ENCODE results near the gene S100B.
A peak's percentile ranks its signal among the peaks of the same experiment; 100 is the strongest.

S100B gene

GRCh38 chr21:46557919-46558392 lies 46.9 kb downstream of the S100B start:
- no peak for DNase-seq

GRCh38 chr21:46557469-46557868 lies 47.4 kb downstream of the S100B start:
- DNase-seq, result no peak

DNA sequence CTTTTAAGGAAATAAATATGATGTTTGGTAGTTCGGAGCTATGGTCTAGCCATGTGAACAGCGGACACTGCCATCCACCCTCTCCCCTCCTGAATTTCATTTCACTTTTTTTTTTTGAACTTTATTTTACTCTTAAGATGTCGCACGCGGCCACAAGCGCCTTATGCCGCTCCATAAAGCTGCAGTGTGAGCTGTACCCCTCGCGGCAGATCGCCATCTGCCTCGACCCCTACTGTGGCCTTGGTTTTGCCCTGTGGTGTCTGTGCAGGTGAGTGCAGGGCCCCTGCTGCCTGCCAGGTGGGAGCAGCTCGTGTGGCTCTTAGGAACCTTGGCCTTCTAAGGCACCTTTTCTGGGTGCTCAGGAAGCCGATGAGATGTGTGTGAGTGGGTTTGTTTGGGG lies 48.1 kb downstream of the S100B start:
- DNase-seq, result no peak

GRCh38 chr21:46555678-46556077 lies 49.2 kb downstream of the S100B start:
- no peak for DNase-seq

GRCh38 chr21:46555225-46555617 lies 49.7 kb downstream of the S100B start:
- no peak for DNase-seq

GRCh38 chr21:46554431-46555224 lies 50.3 kb downstream of the S100B start:
- DNase-seq, result no peak

DNA sequence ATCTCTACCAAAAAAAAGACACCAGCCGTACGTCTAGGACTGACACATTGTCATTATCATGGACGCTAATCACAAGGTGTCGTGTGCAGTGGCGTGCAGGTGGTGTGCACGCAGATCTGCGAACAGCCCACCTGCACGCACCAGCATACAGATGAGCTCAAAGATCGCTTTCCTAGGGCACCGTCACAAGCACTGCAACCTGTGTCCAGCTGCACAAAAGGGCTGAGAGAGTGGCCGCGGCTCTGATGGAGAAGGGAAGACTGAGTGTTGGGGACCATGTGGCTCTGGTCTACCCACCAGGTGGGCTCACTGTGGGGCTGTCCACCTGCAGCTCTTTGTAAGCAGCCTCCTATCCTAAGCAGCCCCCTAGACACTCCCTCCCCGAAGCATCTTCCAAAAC lies 50.9 kb downstream of the S100B start:
- DNase-seq, result no peak

GRCh38 chr21:46552865-46553379 lies 52.0 kb downstream of the S100B start:
- no peak for DNase-seq

DNA sequence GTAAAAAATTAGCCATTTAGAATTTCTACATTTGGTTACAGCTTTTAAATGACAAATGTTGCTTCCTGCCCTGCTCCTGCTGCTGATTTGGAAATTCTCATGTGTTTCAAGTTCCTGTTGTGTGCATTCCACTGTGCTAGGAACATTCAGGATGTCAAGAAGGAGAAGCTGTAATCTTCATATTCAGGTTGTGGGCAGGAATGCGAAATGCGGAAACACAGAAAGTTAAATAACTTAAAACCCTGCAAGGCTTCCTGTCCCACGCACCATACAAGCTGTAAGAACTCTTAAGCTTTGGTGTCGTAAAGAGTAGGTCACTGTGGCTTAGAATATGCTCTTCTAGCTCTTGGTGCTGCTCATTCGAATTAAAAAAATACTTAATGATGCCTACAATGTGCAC lies 52.6 kb downstream of the S100B start:
- peak; percentile 30 for DNase-seq

GRCh38 chr21:46551636-46552241 lies 53.1 kb downstream of the S100B start:
- DNase-seq, result peak; percentile 57

DNA sequence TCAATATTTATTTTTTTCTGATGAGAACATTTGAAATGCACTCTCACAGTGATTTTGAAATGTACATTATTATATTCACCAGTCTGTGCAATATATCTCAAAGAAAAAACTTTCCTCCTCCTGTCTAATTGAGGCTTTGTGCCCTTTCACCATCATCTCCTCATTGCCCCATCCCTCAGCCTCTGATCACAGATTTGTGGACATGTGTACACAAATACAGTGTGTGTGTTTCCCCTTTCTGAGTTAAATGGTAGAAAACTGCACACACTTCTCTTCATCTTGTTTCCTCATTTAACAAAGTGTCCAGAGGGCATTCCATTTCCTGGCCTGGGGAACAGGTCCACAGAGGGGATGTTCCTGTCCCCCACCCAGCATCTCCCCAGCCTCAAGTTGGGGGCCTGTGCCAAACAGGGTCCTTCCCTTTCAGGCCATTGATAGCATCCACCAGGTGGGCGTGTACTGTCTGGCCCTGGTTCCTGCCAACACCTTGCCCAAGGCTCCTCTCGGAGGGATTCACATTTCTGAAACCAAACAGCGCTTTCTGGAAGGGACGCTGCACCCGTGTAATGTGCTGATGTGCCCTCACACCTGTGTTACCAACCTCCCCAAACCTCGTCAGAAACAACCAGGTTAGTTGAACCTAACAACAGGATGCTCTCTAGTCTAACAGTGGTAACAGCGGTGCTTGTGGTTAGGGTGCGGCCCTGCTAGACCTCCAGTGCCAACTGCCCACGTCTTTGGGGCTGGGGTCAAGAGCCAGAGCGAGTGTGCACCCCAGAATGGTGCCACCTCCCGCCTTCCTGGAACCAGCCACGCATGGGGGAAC lies 54.6 kb downstream of the S100B start:
- DNase-seq, result peak; percentile 70

DNA sequence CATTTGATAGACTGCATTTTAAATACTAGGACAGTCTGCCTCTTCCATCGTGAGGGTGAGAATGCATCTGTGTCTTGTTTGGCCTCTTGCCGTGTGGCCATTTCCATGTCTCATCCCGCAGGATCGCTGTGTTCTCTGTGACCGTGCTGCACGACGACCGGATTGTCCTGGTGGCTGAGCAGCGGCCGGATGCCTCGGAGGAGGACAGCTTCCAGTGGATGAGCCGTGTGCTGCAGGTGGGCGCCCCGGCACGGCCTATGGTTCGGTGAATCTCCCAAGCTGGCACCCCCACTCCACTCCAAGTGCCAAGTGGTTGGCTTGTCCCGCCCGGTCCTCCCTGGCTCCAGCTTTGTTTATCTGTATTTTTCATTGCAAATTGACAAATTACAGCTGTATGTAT lies 55.2 kb downstream of the S100B start:
- no peak for DNase-seq

Measured in activated gamma-delta T cell treated with Interleukin-2 at 50 U/mL for 16 hours (primary cell).